GM23338 (cell line): ENCODE data around the gene RALY.

Experiments used
- CREB1 ChIP-seq: fragments of 250-450 bp; sonication (Bioruptor Pico); IDR thresholded peaks from 2 replicates; pipeline ENCODE4 v1.5.0; 2020; ENCODE audit warnings: low read depth, mild to moderate bottlenecking, moderate library complexity
- EZH2 ChIP-seq: fragments of 200-600 bp; sonication (generic); IDR thresholded peaks from one replicate; pipeline ENCODE4 v1.8.0; 2017; ENCODE audit warnings: antibody characterized with exemption, mild to moderate bottlenecking, low read depth; ENCODE audit not compliant: unreplicated experiment
- EZH2phosphoT487 ChIP-seq: fragments of 200-600 bp; sonication (generic); IDR thresholded peaks from one replicate; pipeline ENCODE4 v1.8.1; 2018; ENCODE audit warnings: antibody characterized with exemption; ENCODE audit not compliant: unreplicated experiment
- NANOG ChIP-seq: IDR thresholded peaks from 2 replicates; pipeline ENCODE4 v1.6.1; 2016; ENCODE audit warnings: antibody characterized with exemption, borderline replicate concordance
- POLR2AphosphoS5 ChIP-seq: IDR thresholded peaks from 2 replicates; pipeline ENCODE4 v1.6.1; 2016; ENCODE audit warnings: antibody characterized with exemption, low read depth
- REST ChIP-seq: IDR thresholded peaks from one replicate; pipeline ENCODE4 v1.6.1; 2018; ENCODE audit warnings: antibody characterized with exemption; ENCODE audit not compliant: unreplicated experiment
- ZNF114 ChIP-seq: fragments of 250-450 bp; sonication (Bioruptor Pico); IDR thresholded peaks from 2 replicates; pipeline ENCODE4 v1.5.0; 2020; ENCODE audit warnings: mild to moderate bottlenecking, moderate library complexity
- ZNF331 ChIP-seq: fragments of 250-450 bp; sonication (Bioruptor Pico); IDR thresholded peaks from 2 replicates; pipeline ENCODE4 v1.5.0; 2020; ENCODE audit warnings: low read depth, mild to moderate bottlenecking, moderate library complexity
- TF ChIP-seq, protein P1 (sequence below), 2 experiments: fragments of 200-600 bp in 1 of 2; sonication (generic) in 1 of 2; conservative IDR thresholded peaks; 2 replicates each; pipeline versions ENCODE4 v1.5.1 to v1.6.1; 2016 to 2017; ENCODE audit warnings: antibody characterized with exemption in 2 of 2, low read depth in 2 of 2, mild to moderate bottlenecking in 2 of 2, moderate library complexity in 1 of 2

- TF ChIP-seq, protein P1, sequence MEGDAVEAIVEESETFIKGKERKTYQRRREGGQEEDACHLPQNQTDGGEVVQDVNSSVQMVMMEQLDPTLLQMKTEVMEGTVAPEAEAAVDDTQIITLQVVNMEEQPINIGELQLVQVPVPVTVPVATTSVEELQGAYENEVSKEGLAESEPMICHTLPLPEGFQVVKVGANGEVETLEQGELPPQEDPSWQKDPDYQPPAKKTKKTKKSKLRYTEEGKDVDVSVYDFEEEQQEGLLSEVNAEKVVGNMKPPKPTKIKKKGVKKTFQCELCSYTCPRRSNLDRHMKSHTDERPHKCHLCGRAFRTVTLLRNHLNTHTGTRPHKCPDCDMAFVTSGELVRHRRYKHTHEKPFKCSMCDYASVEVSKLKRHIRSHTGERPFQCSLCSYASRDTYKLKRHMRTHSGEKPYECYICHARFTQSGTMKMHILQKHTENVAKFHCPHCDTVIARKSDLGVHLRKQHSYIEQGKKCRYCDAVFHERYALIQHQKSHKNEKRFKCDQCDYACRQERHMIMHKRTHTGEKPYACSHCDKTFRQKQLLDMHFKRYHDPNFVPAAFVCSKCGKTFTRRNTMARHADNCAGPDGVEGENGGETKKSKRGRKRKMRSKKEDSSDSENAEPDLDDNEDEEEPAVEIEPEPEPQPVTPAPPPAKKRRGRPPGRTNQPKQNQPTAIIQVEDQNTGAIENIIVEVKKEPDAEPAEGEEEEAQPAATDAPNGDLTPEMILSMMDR (conservative IDR thresholded peaks at IDR 0.05; ENCODE audit: low read depth in 2 of 2), result no peak
- TF ChIP-seq EZH2, result no peak
- TF ChIP-seq REST, result no peak
- TF ChIP-seq ZNF331 (CRISPR knock-in tag), result no peak
- TF ChIP-seq NANOG, result no peak
- no peak for TF ChIP-seq EZH2phosphoT487
- no peak for TF ChIP-seq POLR2AphosphoS5
- no peak for TF ChIP-seq CREB1 (CRISPR knock-in tag)
- no peak for TF ChIP-seq ZNF114 (CRISPR knock-in tag)
These were observed 78.4 kb downstream of the RALY start for GRCh38 chr20:34072076-34072475.
